ENCODE data around the gene TACC2.

- TF ChIP-seq, protein P1, sequence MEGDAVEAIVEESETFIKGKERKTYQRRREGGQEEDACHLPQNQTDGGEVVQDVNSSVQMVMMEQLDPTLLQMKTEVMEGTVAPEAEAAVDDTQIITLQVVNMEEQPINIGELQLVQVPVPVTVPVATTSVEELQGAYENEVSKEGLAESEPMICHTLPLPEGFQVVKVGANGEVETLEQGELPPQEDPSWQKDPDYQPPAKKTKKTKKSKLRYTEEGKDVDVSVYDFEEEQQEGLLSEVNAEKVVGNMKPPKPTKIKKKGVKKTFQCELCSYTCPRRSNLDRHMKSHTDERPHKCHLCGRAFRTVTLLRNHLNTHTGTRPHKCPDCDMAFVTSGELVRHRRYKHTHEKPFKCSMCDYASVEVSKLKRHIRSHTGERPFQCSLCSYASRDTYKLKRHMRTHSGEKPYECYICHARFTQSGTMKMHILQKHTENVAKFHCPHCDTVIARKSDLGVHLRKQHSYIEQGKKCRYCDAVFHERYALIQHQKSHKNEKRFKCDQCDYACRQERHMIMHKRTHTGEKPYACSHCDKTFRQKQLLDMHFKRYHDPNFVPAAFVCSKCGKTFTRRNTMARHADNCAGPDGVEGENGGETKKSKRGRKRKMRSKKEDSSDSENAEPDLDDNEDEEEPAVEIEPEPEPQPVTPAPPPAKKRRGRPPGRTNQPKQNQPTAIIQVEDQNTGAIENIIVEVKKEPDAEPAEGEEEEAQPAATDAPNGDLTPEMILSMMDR (IDR thresholded peaks at IDR 0.05 in 4 of 5, conservative IDR thresholded peaks at IDR 0.05 in 1 of 5) = no peak
- no peak for TF ChIP-seq POLR2A (IDR thresholded peaks at IDR 0.05)
These were observed 300.0 kb downstream of the TACC2 start for GRCh38 chr10:122288917-122289316.

Data from gastrocnemius medialis (tissue), 4 donors.